TTC549 (cell line): ENCODE measurements around the gene CD160.
"Not testable (repeated sequence)": the region's sequence is repeated elsewhere in the genome, so short reads cannot be mapped to it uniquely, and the experiment has no call there.

ENCODE experiments used
- FAIRE-seq: peaks from 2 replicates; lab custom pipeline; 2012; peaks lifted over from hg19 to GRCh38; lab: Jason Lieb, UNC

Gene CD160

GRCh38 chr1:145719230-145720079, at the start of gene CD160:
Gene CD160 (plus strand): TSS chr1:145719499. CDS start chr1:145728328, 8,829 bp downstream.
- no peak for FAIRE-seq

GRCh38 chr1:145670995-145671745, 48.1 kb upstream of the CD160 start:
- not testable (repeated sequence) for FAIRE-seq

GRCh38 chr1:145673217-145673616, 46.1 kb upstream of the CD160 start:
- not testable (repeated sequence) for FAIRE-seq

DNA sequence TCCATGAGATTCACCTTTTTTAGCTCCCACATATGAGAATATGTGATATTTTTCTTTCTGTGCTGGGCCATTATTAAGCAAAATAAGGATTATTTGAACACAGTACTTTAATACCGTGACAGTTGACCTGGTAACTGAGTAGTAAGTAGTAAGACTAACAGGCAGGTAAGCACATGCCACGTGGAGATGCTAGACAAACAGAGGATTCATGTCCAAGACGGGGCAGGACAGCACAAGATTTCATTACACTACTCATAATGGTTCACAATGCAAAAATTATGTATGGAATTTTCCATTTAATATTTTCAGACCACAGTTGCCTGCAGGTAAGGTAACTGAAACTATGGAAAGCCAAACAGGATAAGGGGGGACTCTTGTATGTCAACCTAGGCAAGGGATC, 34.4 kb upstream of the CD160 start:
- not testable (repeated sequence) for FAIRE-seq

GRCh38 chr1:145686078-145686477, 33.2 kb upstream of the CD160 start:
- FAIRE-seq: not testable (repeated sequence)

DNA sequence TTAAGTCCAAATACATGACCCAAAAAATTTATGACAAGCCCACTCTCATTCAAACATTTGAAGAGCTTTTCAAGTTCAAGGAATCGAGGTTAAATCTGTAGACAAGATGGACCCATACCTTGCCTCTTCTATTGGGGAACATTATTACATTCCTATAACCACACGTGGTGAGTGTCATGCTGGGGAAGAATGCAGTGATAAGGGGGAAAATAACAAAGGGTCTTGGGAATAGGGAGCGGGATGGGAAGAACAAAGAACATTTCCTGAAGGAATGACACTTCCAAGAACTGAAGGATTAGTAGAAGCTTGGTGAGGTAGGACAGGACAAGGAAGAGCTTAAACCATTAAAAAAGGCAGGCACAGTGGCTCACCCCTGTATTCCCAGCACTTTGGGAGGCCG, 31.0 kb upstream of the CD160 start:
- no peak for FAIRE-seq

DNA sequence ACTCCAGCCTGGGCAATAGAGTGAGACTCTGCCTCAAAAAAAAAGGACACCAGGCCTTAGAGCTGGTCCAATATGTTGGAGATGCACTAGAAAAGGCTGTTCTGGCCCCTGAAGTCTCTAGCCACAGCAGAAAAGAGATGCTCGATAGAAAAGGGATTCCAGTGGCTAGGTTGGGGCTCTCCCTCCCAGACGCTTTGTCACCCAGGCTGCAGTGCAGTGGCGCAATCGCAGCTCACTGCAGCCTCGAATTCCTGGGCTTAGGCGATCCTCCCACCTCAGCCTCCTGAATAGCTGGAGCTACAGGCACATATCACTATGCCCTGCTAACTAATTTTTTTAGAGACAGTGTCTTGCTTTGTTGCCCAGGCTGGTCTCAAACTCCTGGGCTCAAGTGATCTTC, 30.4 kb upstream of the CD160 start:
- FAIRE-seq: no peak

- FAIRE-seq: no peak
Measured at GRCh38 chr1:145689922-145690321, 29.4 kb upstream of the CD160 start.

- FAIRE-seq: no peak
Measured at GRCh38 chr1:145690587-145691558, 28.4 kb upstream of the CD160 start.

- FAIRE-seq: no peak
Measured at GRCh38 chr1:145692785-145693443, 26.4 kb upstream of the CD160 start.

DNA sequence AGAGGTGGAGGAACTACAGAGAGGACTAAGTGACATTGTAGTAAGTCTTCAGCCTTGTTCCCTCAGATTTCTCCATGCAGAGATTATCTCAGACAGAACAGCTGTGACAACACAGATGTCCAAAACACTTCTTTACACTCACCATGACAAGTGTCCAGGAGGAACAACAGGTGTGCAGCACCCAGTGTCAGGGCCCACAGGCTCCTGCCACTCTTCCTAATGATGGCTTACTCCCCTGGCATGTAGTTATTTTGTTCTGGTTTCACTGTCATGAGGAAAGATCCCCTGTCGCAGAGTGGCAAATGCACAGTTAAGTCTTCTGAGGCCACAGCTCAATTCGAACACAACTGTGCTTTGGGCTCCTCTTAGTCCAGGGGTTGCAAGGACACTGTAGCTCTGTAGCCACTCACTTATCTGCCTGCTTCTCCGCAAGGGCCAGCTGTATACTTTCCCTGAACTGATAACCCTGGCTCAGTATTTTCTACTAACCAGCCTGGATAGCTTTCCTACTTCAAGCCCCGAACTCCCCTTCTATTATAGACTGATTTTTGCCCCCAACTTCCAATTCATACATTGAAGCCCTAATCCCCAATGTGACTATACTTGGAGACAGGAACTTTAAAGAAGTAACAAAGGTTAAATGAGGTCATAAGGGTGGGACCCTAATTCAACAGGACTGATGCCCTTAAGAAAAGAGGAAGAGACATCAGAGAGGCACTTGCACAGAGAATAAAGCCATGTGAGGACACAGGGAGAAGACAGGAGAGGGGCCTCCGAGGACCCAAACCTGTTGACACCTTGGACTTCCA, 23.3 kb upstream of the CD160 start:
- no peak for FAIRE-seq

DNA sequence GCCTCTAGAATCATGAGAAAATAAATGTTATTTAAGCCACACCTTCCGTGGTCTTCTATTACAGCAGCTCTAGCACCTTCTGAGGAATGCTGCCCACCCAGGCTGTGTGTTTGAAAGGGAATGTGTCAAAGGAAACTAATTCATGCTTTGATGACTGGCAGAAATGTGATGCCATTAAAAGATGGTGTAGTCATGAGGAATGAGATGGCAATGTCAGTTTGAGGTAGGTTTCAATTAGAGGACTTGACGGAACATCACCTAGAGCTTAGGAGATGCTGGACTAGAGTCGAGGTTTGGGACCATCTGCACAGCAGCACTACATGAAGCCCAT, 22.7 kb upstream of the CD160 start:
- FAIRE-seq: no peak

DNA sequence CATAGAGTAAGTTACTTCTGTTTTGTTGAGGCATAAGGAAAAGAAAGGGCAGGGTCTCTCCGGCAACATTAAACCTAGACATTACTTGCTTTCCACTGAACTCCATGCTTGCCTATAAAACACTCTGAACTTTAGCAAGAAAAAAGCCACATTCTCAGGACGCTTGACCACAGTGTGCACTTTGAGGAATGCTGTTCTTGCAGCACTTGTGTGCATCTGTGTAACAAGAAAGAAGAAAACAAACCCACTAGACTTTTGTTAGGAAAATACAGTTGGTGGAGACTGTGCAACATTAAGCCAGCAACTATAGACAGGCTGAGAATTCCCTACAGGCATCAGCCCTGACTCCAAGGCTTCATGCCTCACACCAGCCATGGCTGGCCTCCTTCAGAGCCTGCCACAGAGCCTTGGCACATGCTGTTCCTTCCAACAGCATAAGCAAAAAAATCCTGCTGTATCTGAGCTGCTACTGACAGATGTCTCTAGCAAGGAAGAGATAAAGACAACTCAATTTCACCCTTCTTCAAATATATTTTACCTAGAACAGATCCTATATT, 17.9 kb upstream of the CD160 start:
- no peak for FAIRE-seq

- no peak for FAIRE-seq
Measured at GRCh38 chr1:145702052-145702451, 17.2 kb upstream of the CD160 start.

GRCh38 chr1:145702826-145703225, 16.5 kb upstream of the CD160 start:
- no peak for FAIRE-seq

- FAIRE-seq: no peak
Measured at GRCh38 chr1:145705622-145706021, 13.7 kb upstream of the CD160 start.

DNA sequence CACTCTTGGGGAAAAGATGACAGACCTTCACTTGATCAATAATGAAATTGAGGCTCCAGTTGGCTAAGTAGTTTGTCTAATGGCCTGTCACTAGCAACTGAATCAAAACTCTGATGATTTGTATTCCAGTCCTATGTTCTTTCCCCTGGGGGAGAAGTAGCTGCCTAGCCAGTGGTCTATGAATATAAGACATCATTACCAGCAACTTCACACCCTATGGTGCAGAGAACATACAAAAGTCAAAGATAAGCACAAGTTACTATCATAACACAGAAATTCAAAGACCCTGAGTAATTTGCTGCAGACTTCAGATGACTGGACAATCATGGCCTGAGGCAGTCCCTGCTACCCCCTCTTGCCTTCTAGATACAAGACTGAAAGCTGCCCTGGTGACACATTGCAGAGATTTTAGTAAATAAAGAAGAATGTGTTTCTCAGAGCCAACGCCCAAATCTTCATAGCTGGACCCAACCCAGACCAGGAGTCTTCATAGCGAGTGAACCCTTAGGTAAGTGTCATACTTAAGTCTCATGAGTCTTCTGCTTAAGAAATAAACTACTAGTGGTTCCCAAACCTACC, 13.1 kb upstream of the CD160 start:
- no peak for FAIRE-seq

- FAIRE-seq: no peak
Measured at GRCh38 chr1:145707183-145707867, 12.0 kb upstream of the CD160 start, which contains the start of gene PDZK1. Gene PDZK1 (minus strand): TSS chr1:145707368. CDS start chr1:145688021, 19,347 bp downstream.

DNA sequence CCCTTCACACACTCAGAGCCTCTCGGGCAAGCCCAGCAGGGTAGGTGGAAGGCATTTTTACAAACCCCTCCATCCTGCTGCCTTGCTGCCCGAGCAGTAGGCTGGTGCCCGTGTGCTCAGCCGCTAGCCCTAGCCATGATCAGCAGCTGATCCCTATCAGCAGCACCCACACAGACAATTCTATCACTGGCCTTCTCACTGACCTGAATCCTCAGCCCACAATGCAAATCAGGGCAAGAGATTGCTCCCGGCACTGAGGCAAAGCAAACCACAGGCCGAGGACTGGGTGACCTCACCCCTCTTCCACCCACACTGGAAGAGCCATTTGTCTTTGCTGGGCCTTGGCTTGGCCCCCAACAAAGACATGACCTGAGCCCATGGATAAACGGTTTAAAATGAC, 11.2 kb upstream of the CD160 start:
- no peak for FAIRE-seq
